ENCODE results near the gene MRTFA.

- no peak for TF ChIP-seq CTCF (IDR thresholded peaks at IDR 0.05 in 2 of 3, conservative IDR thresholded peaks at IDR 0.05 in 1 of 3; ENCODE audit: borderline replicate concordance in 1 of 3, insufficient read depth in 1 of 3, low read depth in 2 of 3, low read length in 2 of 3)
- TF ChIP-seq SRF (IDR thresholded peaks at IDR 0.05; ENCODE audit: low read depth), result no peak
- TF ChIP-seq POLR2A (IDR thresholded peaks at IDR 0.05; ENCODE audit: borderline replicate concordance, extremely low read depth, insufficient read depth, insufficient read length), result no peak
- no peak for TF ChIP-seq EGR1 (IDR thresholded peaks at IDR 0.05; ENCODE audit: low read depth)
- no peak for TF ChIP-seq CEBPB (IDR thresholded peaks at IDR 0.05; ENCODE audit: low read depth)
- TF ChIP-seq EZH2 (IDR thresholded peaks at IDR 0.05), result no peak
- no peak for TF ChIP-seq REST (IDR thresholded peaks at IDR 0.05; ENCODE audit: low read depth)
Observed at GRCh38 chr22:40504285-40505249, 132.0 kb downstream of the MRTFA start.
